22Rv1 (cell line): ENCODE data around the gene TP73.

ENCODE experiments used
- ZFX ChIP-seq: fragments of 450-650 bp; IDR thresholded peaks from 2 replicates; pipeline ENCODE4 v1.6.1; 2017; ENCODE audit warnings: antibody characterized with exemption, borderline replicate concordance
- TF ChIP-seq, protein P1 (sequence below): fragments of 450-650 bp; IDR thresholded peaks from 2 replicates; pipeline ENCODE4 v1.5.1; 2017; ENCODE audit warnings: mild to moderate bottlenecking

GRCh38 chr1:3645247-3645646, 7.1 kb upstream of the TP73 start:
- TF ChIP-seq, protein P1, sequence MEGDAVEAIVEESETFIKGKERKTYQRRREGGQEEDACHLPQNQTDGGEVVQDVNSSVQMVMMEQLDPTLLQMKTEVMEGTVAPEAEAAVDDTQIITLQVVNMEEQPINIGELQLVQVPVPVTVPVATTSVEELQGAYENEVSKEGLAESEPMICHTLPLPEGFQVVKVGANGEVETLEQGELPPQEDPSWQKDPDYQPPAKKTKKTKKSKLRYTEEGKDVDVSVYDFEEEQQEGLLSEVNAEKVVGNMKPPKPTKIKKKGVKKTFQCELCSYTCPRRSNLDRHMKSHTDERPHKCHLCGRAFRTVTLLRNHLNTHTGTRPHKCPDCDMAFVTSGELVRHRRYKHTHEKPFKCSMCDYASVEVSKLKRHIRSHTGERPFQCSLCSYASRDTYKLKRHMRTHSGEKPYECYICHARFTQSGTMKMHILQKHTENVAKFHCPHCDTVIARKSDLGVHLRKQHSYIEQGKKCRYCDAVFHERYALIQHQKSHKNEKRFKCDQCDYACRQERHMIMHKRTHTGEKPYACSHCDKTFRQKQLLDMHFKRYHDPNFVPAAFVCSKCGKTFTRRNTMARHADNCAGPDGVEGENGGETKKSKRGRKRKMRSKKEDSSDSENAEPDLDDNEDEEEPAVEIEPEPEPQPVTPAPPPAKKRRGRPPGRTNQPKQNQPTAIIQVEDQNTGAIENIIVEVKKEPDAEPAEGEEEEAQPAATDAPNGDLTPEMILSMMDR: no peak
- no peak for TF ChIP-seq ZFX
